ENCODE results near the gene ZNF385C. TPM values are rescaled to one million over a fixed set of nuclear protein-coding genes. Genes with fewer than 3 reads are reported as not detected.
A peak's percentile ranks its signal among the peaks of the same experiment; 100 is the strongest.
"Not testable (repeated sequence)": the region's sequence is repeated elsewhere in the genome, so short reads cannot be mapped to it uniquely, and the experiment has no call there.

ZNF385C gene
- total RNA-seq, 2 experiments from 2014 or later, result 0.67 to 0.85 TPM

DNA sequence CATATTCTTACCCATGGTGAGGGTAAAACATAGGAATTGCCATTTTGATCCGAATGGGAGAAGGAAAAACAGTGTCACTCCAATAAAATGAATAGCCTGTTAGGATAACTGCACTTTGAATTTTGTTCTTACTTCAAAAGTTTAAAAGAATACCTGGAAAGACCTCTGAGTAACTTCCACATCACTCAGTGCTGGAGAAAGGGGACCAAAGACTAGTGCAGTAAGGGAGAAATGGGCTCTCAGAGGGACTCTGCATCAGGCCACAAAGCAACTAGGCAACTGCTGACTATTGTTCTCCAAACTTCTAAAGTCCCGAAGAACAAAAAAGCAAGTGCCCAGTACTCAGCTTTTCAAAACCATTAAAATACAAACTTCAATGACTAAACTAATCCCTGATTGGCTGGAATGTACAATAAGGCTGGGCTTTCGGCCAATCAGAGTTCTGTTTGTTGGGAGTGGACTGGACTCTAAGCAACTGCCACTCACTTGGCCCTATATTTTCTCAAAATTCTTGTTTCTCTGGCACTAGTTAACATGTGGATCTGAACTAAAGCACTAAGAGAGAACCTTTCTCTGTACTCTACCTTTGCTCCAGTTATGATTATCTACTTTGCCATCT is 87.3 kb downstream of the ZNF385C start:
- Histone ChIP-seq H3K4me1 (ENCODE audit: insufficient read depth, low read length, poor library complexity, severe bottlenecking) (peaks cover 29% of the 10 kb centered on the region), H3K9me3 (ENCODE audit: low read length) (no peaks in the 10 kb centered on the region), H3K9me2 (ENCODE audit: insufficient read depth, low read length) (no peaks in the 10 kb centered on the region), H3K36me3 (ENCODE audit: insufficient read depth, low read length) (peaks cover 57% of the 10 kb centered on the region), H4K20me1 (ENCODE audit: insufficient read depth, low read length) (peaks cover 17% of the 10 kb centered on the region), H3K4me3 (ENCODE audit: low read depth, low read length, poor library complexity, severe bottlenecking) (no peak overlapping the region), H3K4me2 (ENCODE audit: low read length) (no peak overlapping the region), H3K27ac (ENCODE audit: low read depth, low read length, poor library complexity, severe bottlenecking) (no peak overlapping the region), H2AFZ (ENCODE audit: low read length) (no peak overlapping the region), H3K79me2 (ENCODE audit: insufficient read depth, low read depth, low read length) (peaks cover 100% of the 10 kb centered on the region)
- no TSS peak for BruUV-seq (replicated peaks)
- DNase-seq (ENCODE audit: low spot score), result no peak
- POLR2A ChIA-PET, result no interaction called here
- intact Hi-C loops (cut with micrococcal nuclease; ENCODE audit: unreplicated experiment), result loop anchor here (10.0 kb wide), 1 partner anchor 244 kb away; no protein-coding TSS in a partner anchor
- CTCF ChIA-PET (ENCODE audit: unreplicated experiment), result no interaction called here
- TF ChIP-seq, protein P1, sequence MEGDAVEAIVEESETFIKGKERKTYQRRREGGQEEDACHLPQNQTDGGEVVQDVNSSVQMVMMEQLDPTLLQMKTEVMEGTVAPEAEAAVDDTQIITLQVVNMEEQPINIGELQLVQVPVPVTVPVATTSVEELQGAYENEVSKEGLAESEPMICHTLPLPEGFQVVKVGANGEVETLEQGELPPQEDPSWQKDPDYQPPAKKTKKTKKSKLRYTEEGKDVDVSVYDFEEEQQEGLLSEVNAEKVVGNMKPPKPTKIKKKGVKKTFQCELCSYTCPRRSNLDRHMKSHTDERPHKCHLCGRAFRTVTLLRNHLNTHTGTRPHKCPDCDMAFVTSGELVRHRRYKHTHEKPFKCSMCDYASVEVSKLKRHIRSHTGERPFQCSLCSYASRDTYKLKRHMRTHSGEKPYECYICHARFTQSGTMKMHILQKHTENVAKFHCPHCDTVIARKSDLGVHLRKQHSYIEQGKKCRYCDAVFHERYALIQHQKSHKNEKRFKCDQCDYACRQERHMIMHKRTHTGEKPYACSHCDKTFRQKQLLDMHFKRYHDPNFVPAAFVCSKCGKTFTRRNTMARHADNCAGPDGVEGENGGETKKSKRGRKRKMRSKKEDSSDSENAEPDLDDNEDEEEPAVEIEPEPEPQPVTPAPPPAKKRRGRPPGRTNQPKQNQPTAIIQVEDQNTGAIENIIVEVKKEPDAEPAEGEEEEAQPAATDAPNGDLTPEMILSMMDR (conservative IDR thresholded peaks at IDR 0.05; ENCODE audit: low read length), result no peak
- no peak for TF ChIP-seq EZH2phosphoT487 (IDR thresholded peaks at IDR 0.05; ENCODE audit: borderline replicate concordance, low read depth, low read length)

DNA sequence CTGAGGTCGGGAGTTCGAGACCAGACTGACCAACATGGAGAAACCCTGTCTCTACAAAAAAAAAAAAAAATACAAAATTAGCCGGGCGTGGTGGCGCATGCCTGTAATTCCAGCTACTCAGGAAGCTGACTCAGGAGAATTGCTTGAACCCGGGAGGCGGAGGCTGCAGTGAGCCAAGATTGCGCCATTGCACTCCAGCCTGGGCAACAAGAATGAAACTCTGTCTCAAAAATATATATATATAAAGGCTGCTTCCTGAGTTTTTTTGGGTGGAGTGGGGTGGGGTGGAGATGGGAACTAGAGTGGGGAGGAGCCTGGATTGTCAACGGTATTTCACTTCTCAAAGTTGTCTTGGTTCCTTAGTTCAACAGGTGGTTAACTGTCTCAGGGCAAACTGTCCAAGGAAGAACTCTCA is 88.0 kb downstream of the ZNF385C start:
- peaks cover 100% of the 10 kb centered on the region for H3K79me2 ChIP-seq (ENCODE audit: insufficient read depth, low read depth, low read length)
- H3K27ac ChIP-seq (ENCODE audit: low read depth, low read length, poor library complexity, severe bottlenecking); DNase-seq (ENCODE audit: low spot score); H2AFZ ChIP-seq (ENCODE audit: low read length); BruUV-seq (replicated peaks); H3K9me3 ChIP-seq (ENCODE audit: low read length); H3K4me3 ChIP-seq (ENCODE audit: low read depth, low read length, poor library complexity, severe bottlenecking); H3K4me2 ChIP-seq (ENCODE audit: low read length); POLR2A ChIA-PET; CTCF ChIA-PET (ENCODE audit: unreplicated experiment); H3K9me2 ChIP-seq (ENCODE audit: insufficient read depth, low read length): not testable (repeated sequence)
- H4K20me1 ChIP-seq (ENCODE audit: insufficient read depth, low read length), result peaks cover 17% of the 10 kb centered on the region
- H3K36me3 ChIP-seq (ENCODE audit: insufficient read depth, low read length), result peaks cover 59% of the 10 kb centered on the region
- intact Hi-C loops (cut with micrococcal nuclease; ENCODE audit: unreplicated experiment), result loop anchor here (10.0 kb wide), 1 partner anchor 245 kb away; no protein-coding TSS in a partner anchor
- H3K4me1 ChIP-seq (ENCODE audit: insufficient read depth, low read length, poor library complexity, severe bottlenecking), result peaks cover 22% of the 10 kb centered on the region

DNA sequence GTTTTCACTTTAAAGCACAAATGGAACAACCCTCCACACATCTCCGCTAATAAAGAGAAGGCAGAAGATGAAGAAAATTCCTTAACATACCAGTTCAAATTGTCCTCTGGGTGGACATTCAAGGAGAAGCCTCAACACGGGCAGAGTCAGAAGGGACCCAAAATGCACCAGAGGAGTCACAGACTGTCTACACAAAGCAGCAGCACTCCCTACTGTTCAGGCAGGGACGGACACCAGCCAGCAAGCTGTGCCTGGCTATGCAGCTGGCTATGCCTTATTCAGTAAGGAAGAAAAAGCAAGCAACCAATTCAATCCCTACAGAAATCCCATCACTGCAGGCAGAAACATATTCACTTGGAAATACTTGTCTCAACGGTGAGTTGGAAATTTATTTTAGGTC is 89.1 kb downstream of the ZNF385C start:
- Histone ChIP-seq H3K9me3 (ENCODE audit: low read length) (no peaks in the 10 kb centered on the region), H3K4me2 (ENCODE audit: low read length) (no peak overlapping the region), H3K4me1 (ENCODE audit: insufficient read depth, low read length, poor library complexity, severe bottlenecking) (peaks cover 18% of the 10 kb centered on the region), H2AFZ (ENCODE audit: low read length) (no peak overlapping the region), H3K79me2 (ENCODE audit: insufficient read depth, low read depth, low read length) (peaks cover 100% of the 10 kb centered on the region), H3K36me3 (ENCODE audit: insufficient read depth, low read length) (peaks cover 62% of the 10 kb centered on the region), H4K20me1 (ENCODE audit: insufficient read depth, low read length) (peaks cover 17% of the 10 kb centered on the region), H3K27ac (ENCODE audit: low read depth, low read length, poor library complexity, severe bottlenecking) (no peak overlapping the region), H3K9me2 (ENCODE audit: insufficient read depth, low read length) (no peaks in the 10 kb centered on the region), H3K4me3 (ENCODE audit: low read depth, low read length, poor library complexity, severe bottlenecking) (no peak overlapping the region)
- intact Hi-C loops (cut with micrococcal nuclease; ENCODE audit: unreplicated experiment), result no loop called here
- no TSS peak for BruUV-seq (replicated peaks)
- TF ChIP-seq EZH2phosphoT487 (IDR thresholded peaks at IDR 0.05; ENCODE audit: borderline replicate concordance, low read depth, low read length), result no peak
- TF ChIP-seq, protein P1 (conservative IDR thresholded peaks at IDR 0.05; ENCODE audit: low read length), result peak; percentile 56
- POLR2A ChIA-PET, result interaction anchor here (0.6 kb wide), 1 partner anchor 1434 kb away, joined by 3 read pairs; no protein-coding TSS in a partner anchor
- CTCF ChIA-PET (ENCODE audit: unreplicated experiment), result interaction anchor here (0.5 kb wide), 1 partner anchor 19 kb away, joined by 9 read pairs; no protein-coding TSS in a partner anchor
- DNase-seq (ENCODE audit: low spot score), result peak; percentile 21

All from OCI-LY7 (cell line).